Body of pancreas (tissue), 4 donors: ENCODE data around the gene EXOC1.

Experiments used
- POLR2A ChIP-seq, 3 donors: fragments of 450-650 bp; IDR thresholded peaks; one replicate each; pipeline ENCODE4 v1.6.1; 2016; ENCODE audit warnings: antibody characterized with exemption in 3 of 3, mild to moderate bottlenecking in 2 of 3
- TF ChIP-seq, protein P1 (sequence below), 7 experiments: fragments of 450-650 bp in 4 of 7; fragments of 200-600 bp in 3 of 7; sonication (generic) in 3 of 7; IDR thresholded peaks; one replicate each; pipeline ENCODE4 v1.5.1; 2016 to 2019; ENCODE audit warnings: antibody characterized with exemption in 7 of 7

DNA sequence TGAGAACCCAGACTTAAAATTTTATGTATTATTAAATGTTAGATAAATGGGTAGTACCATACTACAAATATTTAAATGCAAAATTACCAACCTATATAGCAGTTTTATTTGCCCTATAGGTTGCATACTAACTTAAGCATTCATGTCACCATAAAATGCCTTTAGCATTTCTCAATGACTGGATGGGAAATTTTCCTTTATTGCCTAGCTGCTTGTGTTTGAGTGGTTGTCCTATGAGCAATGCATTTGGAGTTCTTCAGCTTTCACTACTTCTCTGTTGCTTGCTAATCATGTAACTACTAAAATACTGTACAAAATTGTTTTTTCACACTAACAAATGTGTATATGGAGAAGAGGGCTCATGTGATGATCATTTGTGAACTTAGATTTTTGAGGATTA, 51.1 kb downstream of the EXOC1 start:
- TF ChIP-seq, protein P1, sequence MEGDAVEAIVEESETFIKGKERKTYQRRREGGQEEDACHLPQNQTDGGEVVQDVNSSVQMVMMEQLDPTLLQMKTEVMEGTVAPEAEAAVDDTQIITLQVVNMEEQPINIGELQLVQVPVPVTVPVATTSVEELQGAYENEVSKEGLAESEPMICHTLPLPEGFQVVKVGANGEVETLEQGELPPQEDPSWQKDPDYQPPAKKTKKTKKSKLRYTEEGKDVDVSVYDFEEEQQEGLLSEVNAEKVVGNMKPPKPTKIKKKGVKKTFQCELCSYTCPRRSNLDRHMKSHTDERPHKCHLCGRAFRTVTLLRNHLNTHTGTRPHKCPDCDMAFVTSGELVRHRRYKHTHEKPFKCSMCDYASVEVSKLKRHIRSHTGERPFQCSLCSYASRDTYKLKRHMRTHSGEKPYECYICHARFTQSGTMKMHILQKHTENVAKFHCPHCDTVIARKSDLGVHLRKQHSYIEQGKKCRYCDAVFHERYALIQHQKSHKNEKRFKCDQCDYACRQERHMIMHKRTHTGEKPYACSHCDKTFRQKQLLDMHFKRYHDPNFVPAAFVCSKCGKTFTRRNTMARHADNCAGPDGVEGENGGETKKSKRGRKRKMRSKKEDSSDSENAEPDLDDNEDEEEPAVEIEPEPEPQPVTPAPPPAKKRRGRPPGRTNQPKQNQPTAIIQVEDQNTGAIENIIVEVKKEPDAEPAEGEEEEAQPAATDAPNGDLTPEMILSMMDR (IDR thresholded peaks at IDR 0.05) = no peak
- no peak for TF ChIP-seq POLR2A (IDR thresholded peaks at IDR 0.05)
